CD14-positive monocyte (primary cell): Measurements from ENCODE around the gene MUC12. TPM values are rescaled to one million over a fixed set of nuclear protein-coding genes. Genes with fewer than 3 reads are reported as not detected.

Experiments
- DNase-seq, 3 donors: peaks; one replicate each; pipeline ENCODE4 v3.0.0-alpha.2; 2011 to 2022
- H2AFZ ChIP-seq: 2 replicates; pipeline ENCODE4 v1.6.0; 2012; ENCODE audit warnings: mild to moderate bottlenecking, low read depth, low read length, inconsistent platforms; ENCODE audit not compliant: insufficient read depth, poor library complexity, severe bottlenecking
- H3K27ac ChIP-seq, 2 donors: 1 replicate in 1 of 2; 2 replicates in 1 of 2; pipeline ENCODE4 v1.5.1; 2012 to 2013; ENCODE audit warnings: low read length in 2 of 2, control low read depth in 1 of 2, inconsistent platforms in 1 of 2, low read depth in 1 of 2, mild to moderate bottlenecking in 1 of 2
- H3K27me3 ChIP-seq, 2 donors: one replicate each; pipeline versions ENCODE4 v1.6.0 to v1.6.1; 2011 to 2013; ENCODE audit warnings: low read length in 2 of 2; ENCODE audit not compliant: control insufficient read depth in 2 of 2, insufficient read depth in 2 of 2
- H3K36me3 ChIP-seq, 2 donors: replicated peaks in 1 of 2; 1 replicate in 1 of 2; 2 replicates in 1 of 2; pipeline versions ENCODE4 v1.5.1 to v1.6.1; 2012 to 2013; ENCODE audit warnings: low read length in 2 of 2, control low read depth in 1 of 2, inconsistent platforms in 1 of 2, mild to moderate bottlenecking in 1 of 2; ENCODE audit not compliant: insufficient read depth in 2 of 2, control insufficient read depth in 1 of 2
- H3K4me1 ChIP-seq, 2 donors: 1 replicate in 1 of 2; 2 replicates in 1 of 2; pipeline versions ENCODE4 v1.5.1 to v1.6.1; 2012 to 2013; ENCODE audit warnings: low read length in 2 of 2, control low read depth in 1 of 2, inconsistent platforms in 1 of 2, mild to moderate bottlenecking in 1 of 2, moderate library complexity in 1 of 2; ENCODE audit not compliant: insufficient read depth in 2 of 2, control insufficient read depth in 1 of 2
- H3K4me2 ChIP-seq: replicated peaks from 2 replicates; pipeline ENCODE3; 2012; ENCODE audit warnings: low read length, moderate library complexity, mild to moderate bottlenecking; ENCODE audit not compliant: poor library complexity, severe bottlenecking; ENCODE audit errors: extremely low read depth
- H3K4me3 ChIP-seq, 3 experiments: fragments of 200-600 bp in 1 of 3; sonication (generic) in 1 of 3; replicated peaks in 1 of 3; 1 replicate in 2 of 3; 2 replicates in 1 of 3; pipeline ENCODE4 v1.5.1; 2011 to 2013; ENCODE audit warnings: low read length in 3 of 3, mild to moderate bottlenecking in 3 of 3, control low read depth in 2 of 3, low read depth in 2 of 3, inconsistent platforms in 1 of 3, moderate library complexity in 1 of 3
- H3K79me2 ChIP-seq: 2 replicates; pipeline ENCODE4 v1.6.0; 2012; ENCODE audit warnings: mild to moderate bottlenecking, control low read depth, inconsistent platforms, low read length, moderate library complexity; ENCODE audit not compliant: insufficient read depth
- H3K9ac ChIP-seq: 2 replicates; pipeline ENCODE4 v1.6.0; 2017; ENCODE audit warnings: low read length, mild to moderate bottlenecking; ENCODE audit not compliant: insufficient read depth, poor library complexity, severe bottlenecking
- H3K9me3 ChIP-seq, 2 donors: replicated peaks in 1 of 2; 1 replicate in 1 of 2; 2 replicates in 1 of 2; pipeline versions ENCODE4 v1.5.1 to v1.6.1; 2012 to 2013; ENCODE audit warnings: low read length in 2 of 2, control low read depth in 1 of 2; ENCODE audit not compliant: control insufficient read depth in 1 of 2, insufficient read depth in 1 of 2
- H4K20me1 ChIP-seq: 2 replicates; pipeline ENCODE4 v1.6.0; 2012; ENCODE audit warnings: mild to moderate bottlenecking, low read length, control low read depth, moderate library complexity; ENCODE audit not compliant: insufficient read depth
- H3K27ac Mint-ChIP-seq, 7 donors: one replicate each; pipeline ENCODE4 v1.8.0; 2020; ENCODE audit warnings: mild to moderate bottlenecking in 7 of 7, mixed read lengths in 7 of 7, moderate library complexity in 6 of 7, inconsistent platforms in 2 of 7
- H3K27me3 Mint-ChIP-seq, 3 donors: one replicate each; pipeline ENCODE4 v1.8.0; 2021 to 2022; ENCODE audit warnings: low read depth in 3 of 3, mild to moderate bottlenecking in 3 of 3, mixed read lengths in 3 of 3, moderate library complexity in 3 of 3, inconsistent platforms in 1 of 3
- H3K36me3 Mint-ChIP-seq, 2 donors: one replicate each; pipeline ENCODE4 v1.8.0; 2020; ENCODE audit warnings: mixed read lengths in 2 of 2, inconsistent platforms in 1 of 2, mild to moderate bottlenecking in 1 of 2
- H3K4me1 Mint-ChIP-seq: one replicate; pipeline ENCODE4 v1.8.0; 2020; ENCODE audit warnings: mild to moderate bottlenecking, mixed read lengths
- H3K4me3 Mint-ChIP-seq, 2 donors: one replicate each; pipeline ENCODE4 v1.8.0; 2020; ENCODE audit warnings: mild to moderate bottlenecking in 2 of 2, mixed read lengths in 2 of 2, moderate library complexity in 1 of 2
- H3K9me3 Mint-ChIP-seq, 7 donors: one replicate each; pipeline ENCODE4 v1.8.0; 2020 to 2022; ENCODE audit warnings: mixed read lengths in 7 of 7, mild to moderate bottlenecking in 6 of 7, moderate library complexity in 6 of 7, inconsistent platforms in 2 of 7
- CTCF ChIP-seq: fragments of 200-600 bp; IDR thresholded peaks from one replicate; pipeline ENCODE4 v1.8.0; 2022; ENCODE audit warnings: antibody characterized with exemption, mild to moderate bottlenecking
- WGBS: methylation state at CpG from one replicate; pipeline ENCODE4 v1.1.5; 2013; ENCODE audit warnings: missing lambda C conversion rate; ENCODE audit not compliant: insufficient coverage; 5-methylcytosine and 5-hydroxymethylcytosine counted together
- intact Hi-C, 2 donors: fragments of 100-400 bp; cut with micrococcal nuclease; formaldehyde crosslinking; loops; one replicate each; pipeline versions ENCODE4 v1.15.0 to v1.15.1; 2023
- polyA plus RNA-seq, 3 donors: library from polyadenylated mRNA; depleted of rRNA in 1 of 3; unstranded in 2 of 3; stranded (reverse) in 1 of 3; fragments of 300-500 nt in 2 of 3; fragments of >200 nt in 1 of 3; fragmentation: Illumina TruSeq in 2 of 3; gene quantifications; 1 replicate in 2 of 3; 2 replicates in 1 of 3; pipeline ENCODE4 v1.2.3, GENCODE V29; 2012 to 2021

The MUC12 gene
- polyA plus RNA-seq, 3 donors, result 0.44 TPM; not detected in 2

GRCh38 chr7:100957832-100958421, 11.4 kb upstream of the MUC12 start:
- no peaks in the 10 kb centered on the region for H3K36me3 Mint-ChIP-seq
- no peak overlapping the region for H3K27ac Mint-ChIP-seq
- H3K4me3 ChIP-seq, result no peak overlapping the region
- no peak overlapping the region for H3K4me3 Mint-ChIP-seq
- peaks cover 0 to 4% (median under 1%) of the 10 kb centered on the region in 3 donors for H3K27me3 Mint-ChIP-seq
- no peak overlapping the region for H3K9ac ChIP-seq
- WGBS, result 71% methylated on average over 12 of the region's 12 CpGs
- no peaks in the 10 kb centered on the region for H3K9me3 ChIP-seq
- H4K20me1 ChIP-seq, result no peaks in the 10 kb centered on the region
- H3K27ac ChIP-seq, result no peak overlapping the region
- H3K79me2 ChIP-seq, result no peaks in the 10 kb centered on the region
- H3K4me2 ChIP-seq, result no peak overlapping the region
- H3K27me3 ChIP-seq, result no peaks in the 10 kb centered on the region
- peak in 1 of 3 donors; percentile 26 for DNase-seq
- H2AFZ ChIP-seq, result no peak overlapping the region
- no peaks in the 10 kb centered on the region for H3K9me3 Mint-ChIP-seq
- TF ChIP-seq CTCF, result no peak
- H3K4me1 ChIP-seq, result no peaks in the 10 kb centered on the region
- no peaks in the 10 kb centered on the region for H3K4me1 Mint-ChIP-seq
- intact Hi-C loops, result no loop called here
- no peaks in the 10 kb centered on the region for H3K36me3 ChIP-seq

- Mint-ChIP-seq H3K9me3 (no peaks in the 10 kb centered on the region), H3K27ac (no peak overlapping the region), H3K36me3 (no peaks in the 10 kb centered on the region), H3K4me1 (no peaks in the 10 kb centered on the region), H3K4me3 (no peak overlapping the region), H3K27me3 (peaks cover 13 to 18% (median 15%) of the 10 kb centered on the region in 3 donors)
- H2AFZ ChIP-seq, result no peak overlapping the region
- H4K20me1 ChIP-seq, result no peaks in the 10 kb centered on the region
- H3K4me2 ChIP-seq, result no peak overlapping the region
- WGBS, result 64% methylated on average over 2 of the region's 2 CpGs
- DNase-seq, result no peak
- no peak overlapping the region for H3K4me3 ChIP-seq
- H3K36me3 ChIP-seq, result no peaks in the 10 kb centered on the region
- no peak for TF ChIP-seq CTCF
- no peak overlapping the region for H3K27ac ChIP-seq
- intact Hi-C loops, result loop anchor here in 1 of 2 donors (5.0 kb wide), 1 partner anchor 188 kb away; no protein-coding TSS in a partner anchor
- H3K4me1 ChIP-seq, result no peaks in the 10 kb centered on the region
- H3K9ac ChIP-seq, result no peak overlapping the region
- no peaks in the 10 kb centered on the region for H3K9me3 ChIP-seq
- no peaks in the 10 kb centered on the region for H3K79me2 ChIP-seq
- peaks cover 0 to 7% of the 10 kb centered on the region in 2 donors for H3K27me3 ChIP-seq
Observed at GRCh38 chr7:100959894-100960293, 9.5 kb upstream of the MUC12 start.
